NT2/D1 (cell line): Measurements from ENCODE around the gene ATP1A1.

Experiments
- DNase-seq: peaks from one replicate; pipeline ENCODE4 v3.0.0-alpha.2; 2011; ENCODE audit warnings: low read depth, low spot score
- H3K27me3 ChIP-seq: 2 replicates; pipeline ENCODE4 v1.6.0; 2011; ENCODE audit warnings: mild to moderate bottlenecking; ENCODE audit not compliant: insufficient read length, insufficient read depth
- H3K36me3 ChIP-seq: 2 replicates; pipeline ENCODE4 v1.6.1; 2011; ENCODE audit warnings: mild to moderate bottlenecking, low read length, mixed read lengths; ENCODE audit not compliant: insufficient read depth, insufficient read length
- H3K4me1 ChIP-seq: 2 replicates; pipeline ENCODE4 v1.5.1; 2011; ENCODE audit not compliant: insufficient read depth, insufficient read length
- H3K4me3 ChIP-seq: 2 replicates; pipeline ENCODE4 v1.5.1; 2011; ENCODE audit warnings: low read depth; ENCODE audit not compliant: insufficient read length
- H3K9ac ChIP-seq: 2 replicates; pipeline ENCODE4 v1.6.0; 2011; ENCODE audit warnings: low read depth; ENCODE audit not compliant: insufficient read length
- H3K9me3 ChIP-seq: 2 replicates; pipeline ENCODE4 v1.5.1; 2011; ENCODE audit warnings: mild to moderate bottlenecking, low read length; ENCODE audit not compliant: insufficient read depth
- SUZ12 ChIP-seq: IDR thresholded peaks from 2 replicates; pipeline ENCODE4 v1.6.1; 2011; ENCODE audit not compliant: insufficient read length, insufficient read depth; ENCODE audit errors: extremely low read depth
- YY1 ChIP-seq: IDR thresholded peaks from 2 replicates; pipeline ENCODE4 v1.6.1; 2011; ENCODE audit not compliant: insufficient read length, insufficient read depth
- ZNF274 ChIP-seq: IDR thresholded peaks from 2 replicates; pipeline ENCODE4 v1.6.1; 2011; ENCODE audit warnings: mild to moderate bottlenecking, low read depth, low read length

The ATP1A1 gene

DNA sequence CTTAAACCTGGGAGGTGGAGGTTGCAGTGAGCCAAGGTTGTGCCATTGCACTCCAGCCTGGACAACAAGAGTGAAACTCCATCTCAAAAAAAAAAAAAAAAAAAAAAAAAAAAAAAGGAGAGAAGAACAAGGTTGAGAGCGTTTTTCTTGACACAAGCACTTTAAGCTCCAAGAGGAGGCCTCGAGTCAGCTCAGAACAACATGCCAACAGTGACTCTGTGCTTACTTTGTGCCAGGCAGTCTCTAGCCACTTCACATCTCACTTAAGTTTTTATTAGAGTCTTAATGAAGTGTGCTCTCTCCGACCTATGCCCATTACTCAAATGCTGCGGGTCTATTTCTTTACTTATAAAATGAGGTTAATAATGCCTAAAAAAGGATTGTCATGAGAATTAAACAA, 13.0 kb downstream of the ATP1A1 start:
- no peaks in the 10 kb centered on the region for H3K4me1 ChIP-seq
- no peak overlapping the region for H3K9ac ChIP-seq
- no peak overlapping the region for H3K4me3 ChIP-seq
- TF ChIP-seq SUZ12 = no peak
- no peak for TF ChIP-seq YY1
- DNase-seq = no peak
- H3K9me3 ChIP-seq = peaks cover 37% of the 10 kb centered on the region; the same call in 1 of the 2 replicates
- H3K36me3 ChIP-seq = peaks cover 85% of the 10 kb centered on the region
- no peaks in the 10 kb centered on the region for H3K27me3 ChIP-seq

DNA sequence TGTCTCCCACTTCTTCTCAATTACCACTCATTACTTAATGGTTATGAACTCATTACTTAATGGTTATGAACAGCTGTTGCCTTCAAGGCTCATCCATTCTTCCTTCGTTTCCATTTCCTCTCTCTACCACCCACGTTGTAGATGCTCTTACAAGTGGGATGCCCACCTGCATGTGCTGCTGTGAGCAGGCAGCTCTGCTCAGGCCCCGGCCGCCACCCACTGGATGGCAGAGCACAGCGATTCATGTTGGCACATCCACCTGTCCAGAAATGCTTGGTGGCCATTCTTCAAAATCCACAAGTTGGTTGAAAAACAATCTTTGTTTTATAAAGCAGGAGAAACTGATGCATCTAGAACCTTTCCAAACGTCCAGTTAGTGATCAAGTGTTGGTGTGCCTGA, 14.5 kb downstream of the ATP1A1 start:
- DNase-seq = no peak
- H3K36me3 ChIP-seq = peaks cover 98% of the 10 kb centered on the region
- no peak for TF ChIP-seq ZNF274
- no peak for TF ChIP-seq SUZ12
- TF ChIP-seq YY1 = no peak
- H3K9me3 ChIP-seq = peaks cover 41% of the 10 kb centered on the region; the same call in 1 of the 2 replicates
- no peak overlapping the region for H3K9ac ChIP-seq
- no peaks in the 10 kb centered on the region for H3K27me3 ChIP-seq
- no peaks in the 10 kb centered on the region for H3K4me1 ChIP-seq
- no peak overlapping the region for H3K4me3 ChIP-seq

DNA sequence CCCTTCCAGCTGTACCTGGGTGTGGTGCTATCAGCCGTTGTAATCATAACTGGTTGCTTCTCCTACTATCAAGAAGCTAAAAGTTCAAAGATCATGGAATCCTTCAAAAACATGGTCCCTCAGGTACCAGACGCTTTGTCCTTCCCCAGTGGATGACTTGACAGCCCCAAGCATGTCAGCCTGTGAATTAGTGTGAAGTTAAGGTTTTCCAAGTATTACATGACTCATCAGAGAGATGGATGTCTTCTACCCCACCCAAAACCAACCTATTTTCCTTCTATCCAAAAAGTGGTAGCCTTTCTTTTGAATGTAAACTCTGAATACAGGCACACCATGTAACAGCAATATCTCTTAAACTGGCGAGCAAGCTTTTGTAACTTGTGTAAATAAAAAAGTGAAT, 15.1 kb downstream of the ATP1A1 start:
- Histone ChIP-seq H3K4me1 (no peaks in the 10 kb centered on the region), H3K27me3 (no peaks in the 10 kb centered on the region), H3K9ac (no peak overlapping the region), H3K36me3 (peaks cover 98% of the 10 kb centered on the region), H3K4me3 (no peak overlapping the region), H3K9me3 (peaks cover 41% of the 10 kb centered on the region; the same call in 1 of the 2 replicates)
- no peak for DNase-seq
- TF ChIP-seq SUZ12 = no peak

DNA sequence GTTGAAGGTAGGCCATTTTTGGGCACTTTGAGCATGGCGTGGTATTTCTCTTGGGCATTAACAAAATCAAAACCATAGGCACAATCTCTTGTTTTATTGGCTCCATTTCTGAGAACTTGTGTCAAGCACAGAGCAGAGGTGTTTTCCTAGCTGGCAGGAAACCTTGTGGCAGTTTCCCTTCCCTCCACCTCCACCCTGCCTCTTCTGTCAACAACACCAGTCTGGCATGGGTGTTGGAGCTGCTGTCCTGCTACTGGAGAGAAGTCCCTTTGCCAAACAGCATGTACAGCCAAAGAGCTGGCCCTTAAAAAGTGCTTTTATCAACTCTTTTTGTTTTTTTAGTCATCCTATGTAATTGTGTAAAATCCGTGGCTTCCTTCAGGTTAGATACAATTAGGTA, 16.0 kb downstream of the ATP1A1 start:
- no peak overlapping the region for H3K4me3 ChIP-seq
- no peaks in the 10 kb centered on the region for H3K4me1 ChIP-seq
- no peak overlapping the region for H3K9ac ChIP-seq
- no peaks in the 10 kb centered on the region for H3K27me3 ChIP-seq
- peaks cover 41% of the 10 kb centered on the region; the same call in 1 of the 2 replicates for H3K9me3 ChIP-seq
- TF ChIP-seq ZNF274 (no peak), YY1 (no peak), SUZ12 (no peak)
- peaks cover 98% of the 10 kb centered on the region for H3K36me3 ChIP-seq
- DNase-seq = no peak

DNA sequence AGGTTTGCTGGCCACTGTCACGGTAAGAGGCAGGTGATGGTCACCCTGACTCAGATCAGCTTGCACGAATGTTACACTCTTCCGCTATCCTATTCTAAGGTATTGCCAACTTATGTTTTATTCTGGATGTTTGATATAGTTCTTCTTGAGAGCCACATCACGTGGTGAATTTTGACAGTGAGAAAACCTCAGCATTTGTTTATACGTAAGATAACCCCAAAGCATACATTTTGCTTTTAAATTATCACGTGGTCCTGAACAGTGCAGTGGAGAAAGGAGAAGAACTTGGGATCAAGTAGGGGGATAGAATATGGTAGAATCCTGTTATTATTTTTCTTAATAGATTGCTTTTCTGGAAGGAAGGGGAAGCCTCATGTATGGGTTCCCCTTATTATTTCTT, 16.6 kb downstream of the ATP1A1 start:
- DNase-seq = no peak
- Histone ChIP-seq H3K27me3 (no peaks in the 10 kb centered on the region), H3K4me1 (no peaks in the 10 kb centered on the region), H3K9ac (no peak overlapping the region), H3K9me3 (peaks cover 41% of the 10 kb centered on the region; the same call in 1 of the 2 replicates), H3K36me3 (peaks cover 98% of the 10 kb centered on the region), H3K4me3 (no peak overlapping the region)
- no peak for TF ChIP-seq YY1
- TF ChIP-seq ZNF274 = no peak
- no peak for TF ChIP-seq SUZ12

DNA sequence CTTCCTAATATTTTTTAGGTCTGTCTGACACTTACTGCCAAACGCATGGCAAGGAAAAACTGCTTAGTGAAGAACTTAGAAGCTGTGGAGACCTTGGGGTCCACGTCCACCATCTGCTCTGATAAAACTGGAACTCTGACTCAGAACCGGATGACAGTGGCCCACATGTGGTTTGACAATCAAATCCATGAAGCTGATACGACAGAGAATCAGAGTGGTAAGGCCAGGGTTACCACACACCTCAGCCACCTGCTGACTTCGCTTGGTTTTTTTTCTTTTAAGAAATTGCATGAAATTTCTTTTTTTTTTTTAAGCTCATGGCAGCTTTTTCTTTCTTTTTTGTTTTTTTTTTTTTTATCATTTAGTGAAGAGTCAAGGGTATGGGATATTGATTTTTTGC, 17.2 kb downstream of the ATP1A1 start:
- H3K9ac ChIP-seq = no peak overlapping the region
- DNase-seq = no peak
- no peak overlapping the region for H3K4me3 ChIP-seq
- no peaks in the 10 kb centered on the region for H3K27me3 ChIP-seq
- H3K36me3 ChIP-seq = peaks cover 98% of the 10 kb centered on the region
- TF ChIP-seq YY1 (no peak), SUZ12 (no peak), ZNF274 (no peak)
- no peaks in the 10 kb centered on the region for H3K4me1 ChIP-seq
- peaks cover 41% of the 10 kb centered on the region; the same call in 1 of the 2 replicates for H3K9me3 ChIP-seq

DNA sequence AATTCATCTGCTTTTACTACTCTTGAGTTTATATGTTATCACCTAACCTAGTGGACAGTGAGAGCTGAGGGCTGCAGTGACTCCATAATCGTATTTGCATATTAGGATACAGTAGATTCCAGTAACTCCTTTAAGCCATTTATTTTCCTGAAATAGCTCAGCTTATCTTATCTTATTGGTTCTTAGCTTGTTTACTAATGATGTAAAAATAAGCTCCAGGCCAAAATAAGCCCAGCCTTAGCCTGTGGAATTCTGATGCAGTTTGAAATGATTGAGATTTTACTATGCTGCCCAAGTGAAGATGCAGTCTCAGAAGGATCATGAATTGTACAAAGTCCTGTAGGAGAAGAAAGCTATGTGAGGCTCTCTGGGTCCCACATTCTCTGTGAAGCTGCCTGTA, 18.1 kb downstream of the ATP1A1 start:
- Histone ChIP-seq H3K4me3 (no peak overlapping the region), H3K9ac (no peak overlapping the region), H3K27me3 (no peaks in the 10 kb centered on the region), H3K36me3 (peaks cover 100% of the 10 kb centered on the region), H3K4me1 (no peaks in the 10 kb centered on the region), H3K9me3 (peaks cover 41% of the 10 kb centered on the region; the same call in 1 of the 2 replicates)
- TF ChIP-seq SUZ12 (no peak), ZNF274 (no peak), YY1 (no peak)
- no peak for DNase-seq
